Activated T-helper 1 cell treated with anti-CD3 and anti-CD28 coated beads, Interleukin-2, amount 50 U/mL, for 16 hours (primary cell): Measurements from ENCODE around the gene ZNF804A.

Experiments used
- DNase-seq, 2 donors: peaks; one replicate each; pipeline ENCODE4 v3.0.0-alpha.2; 2020; ENCODE audit warnings: low read depth in 1 of 2, low spot score in 1 of 2

Gene ZNF804A

DNA sequence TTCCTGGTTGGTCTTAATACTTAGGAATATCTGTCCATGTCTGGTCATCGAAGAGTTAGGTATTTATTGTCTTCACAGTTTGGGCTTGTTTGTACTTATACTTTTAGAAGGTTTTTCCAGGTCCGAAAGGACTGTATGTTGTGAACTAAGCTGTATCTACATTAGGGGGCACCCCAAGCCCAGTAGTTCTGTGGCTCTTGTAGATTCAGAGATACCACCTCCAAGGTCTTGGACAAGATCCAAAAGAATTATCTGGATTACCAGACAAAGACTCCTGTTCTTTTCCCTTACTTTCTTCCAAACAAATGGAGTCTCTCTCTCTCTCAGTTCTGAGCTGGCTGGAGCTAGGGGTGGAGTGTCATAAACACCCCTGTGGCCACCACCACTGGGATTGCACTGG lies 328.7 kb downstream of the ZNF804A start:
- no peak for DNase-seq

DNA sequence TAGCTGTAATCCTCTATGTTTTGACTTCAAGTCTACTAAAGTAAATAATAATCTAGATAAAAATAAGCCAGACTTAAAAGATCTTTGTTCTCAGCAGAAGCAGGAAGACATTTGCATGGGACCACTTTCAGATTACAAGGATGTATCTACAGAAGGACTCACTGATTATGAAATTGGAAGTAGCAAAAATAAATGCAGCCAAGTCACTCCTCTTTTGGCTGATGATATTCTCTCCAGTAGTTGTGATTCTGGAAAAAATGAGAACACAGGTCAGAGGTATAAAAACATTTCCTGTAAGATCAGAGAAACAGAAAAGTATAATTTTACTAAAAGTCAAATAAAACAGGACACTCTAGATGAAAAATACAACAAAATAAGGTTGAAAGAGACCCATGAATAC lies 338.4 kb downstream of the ZNF804A start:
- no peak for DNase-seq

DNA sequence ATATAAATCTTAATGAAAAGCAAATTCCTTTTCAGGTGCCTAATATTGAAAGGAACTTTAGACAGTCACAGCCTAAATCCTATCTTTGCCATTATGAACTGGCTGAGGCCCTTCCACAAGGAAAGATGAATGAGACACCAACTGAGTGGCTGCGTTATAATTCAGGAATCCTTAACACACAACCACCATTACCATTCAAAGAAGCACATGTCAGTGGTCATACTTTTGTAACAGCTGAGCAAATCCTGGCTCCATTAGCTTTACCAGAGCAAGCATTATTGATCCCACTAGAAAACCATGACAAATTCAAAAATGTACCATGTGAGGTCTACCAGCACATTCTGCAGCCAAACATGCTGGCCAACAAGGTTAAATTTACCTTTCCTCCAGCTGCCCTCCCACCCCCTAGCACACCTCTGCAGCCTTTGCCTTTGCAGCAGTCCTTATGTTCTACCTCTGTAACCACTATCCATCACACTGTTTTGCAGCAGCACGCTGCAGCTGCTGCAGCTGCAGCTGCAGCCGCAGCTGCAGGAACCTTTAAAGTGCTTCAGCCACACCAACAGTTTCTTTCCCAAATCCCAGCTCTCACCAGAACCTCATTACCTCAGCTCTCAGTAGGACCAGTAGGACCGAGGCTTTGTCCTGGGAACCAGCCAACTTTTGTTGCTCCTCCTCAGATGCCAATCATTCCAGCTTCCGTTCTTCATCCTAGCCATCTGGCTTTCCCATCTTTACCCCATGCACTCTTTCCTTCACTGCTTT lies 340.1 kb downstream of the ZNF804A start:
- DNase-seq: no peak

DNA sequence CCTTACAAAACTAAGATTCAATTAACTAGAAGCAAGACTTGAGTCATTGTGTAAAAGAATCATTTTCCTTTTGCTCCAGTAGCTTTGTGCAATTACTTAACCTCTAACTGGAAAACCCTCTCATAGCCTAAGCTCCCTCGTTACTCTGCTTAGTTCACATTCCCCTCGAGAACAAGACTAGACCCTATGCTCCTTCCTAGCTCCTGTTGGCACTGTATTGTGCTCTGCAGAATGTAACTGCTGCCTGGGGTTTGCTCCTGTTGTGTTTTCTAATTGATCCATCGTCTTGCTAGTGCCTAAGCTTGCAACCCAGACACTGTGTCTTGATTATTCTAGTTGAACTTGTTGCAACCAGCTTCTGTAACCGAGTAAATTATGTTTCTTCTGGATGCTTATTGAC lies 347.0 kb downstream of the ZNF804A start:
- no peak for DNase-seq

DNA sequence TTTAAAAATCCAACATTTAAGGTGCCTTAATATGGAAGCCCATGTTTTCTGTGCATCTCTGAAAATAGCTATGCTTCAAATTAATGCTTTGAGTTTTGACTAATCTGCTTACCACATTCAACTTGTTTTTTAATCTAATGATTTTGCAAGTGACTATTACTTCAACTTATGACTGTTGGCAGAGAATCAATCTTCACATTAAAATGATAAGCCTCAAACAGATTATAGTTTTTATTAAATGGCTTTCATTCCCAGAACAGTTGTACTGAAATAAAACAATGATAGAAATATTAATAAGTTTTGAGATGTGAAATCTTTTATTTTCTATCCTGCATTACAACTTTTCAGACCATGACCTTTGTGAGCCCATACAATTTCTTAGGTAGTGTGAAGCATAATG lies 347.5 kb downstream of the ZNF804A start:
- DNase-seq: no peak

DNA sequence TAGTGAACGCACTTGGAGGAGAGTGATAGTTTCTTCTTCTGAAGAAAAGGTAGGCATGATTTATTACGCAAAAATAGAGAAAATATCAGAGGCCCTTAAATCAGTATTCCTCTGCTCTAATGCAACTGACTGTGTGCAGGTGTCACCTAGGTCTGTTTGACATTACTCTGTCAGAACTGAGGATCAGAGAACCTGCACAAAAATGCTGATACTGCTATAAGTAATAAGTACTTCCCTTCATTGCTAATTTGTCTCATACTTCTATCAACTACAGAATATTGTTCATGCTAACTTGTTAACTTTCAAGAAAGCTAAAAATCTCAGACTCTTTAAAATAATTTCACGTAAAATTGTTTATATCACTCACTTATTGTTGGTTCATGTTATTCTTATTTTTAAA lies 358.5 kb downstream of the ZNF804A start:
- no peak for DNase-seq

DNA sequence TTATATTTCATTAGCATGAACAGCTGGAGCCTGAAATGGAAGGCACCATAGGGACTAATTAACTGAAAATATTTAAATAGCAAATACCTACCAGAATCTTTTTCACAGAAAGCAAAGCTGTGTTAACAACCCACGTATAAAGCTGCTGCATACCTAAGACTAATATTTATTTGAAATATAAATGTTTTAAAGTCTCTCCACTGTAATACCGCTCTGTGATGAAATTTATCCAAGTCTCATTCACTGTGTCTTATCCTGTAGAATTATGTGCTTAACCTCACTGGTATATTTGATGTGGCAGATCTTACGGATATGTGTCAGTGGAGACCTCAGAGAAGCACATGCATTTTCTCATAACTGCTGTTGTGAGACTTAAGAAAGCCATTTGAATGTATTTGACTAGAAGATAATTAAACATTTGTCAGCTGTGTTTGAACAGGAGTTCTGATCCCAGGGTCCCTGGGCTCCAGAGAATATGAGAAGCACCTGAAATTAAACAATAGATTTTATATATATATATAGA lies 373.3 kb downstream of the ZNF804A start:
- DNase-seq: no peak
